ENCODE results near the gene ATP9A.
"Not testable (repeated sequence)": the region's sequence is repeated elsewhere in the genome, so short reads cannot be mapped to it uniquely, and the experiment has no call there.

The ATP9A gene

DNA sequence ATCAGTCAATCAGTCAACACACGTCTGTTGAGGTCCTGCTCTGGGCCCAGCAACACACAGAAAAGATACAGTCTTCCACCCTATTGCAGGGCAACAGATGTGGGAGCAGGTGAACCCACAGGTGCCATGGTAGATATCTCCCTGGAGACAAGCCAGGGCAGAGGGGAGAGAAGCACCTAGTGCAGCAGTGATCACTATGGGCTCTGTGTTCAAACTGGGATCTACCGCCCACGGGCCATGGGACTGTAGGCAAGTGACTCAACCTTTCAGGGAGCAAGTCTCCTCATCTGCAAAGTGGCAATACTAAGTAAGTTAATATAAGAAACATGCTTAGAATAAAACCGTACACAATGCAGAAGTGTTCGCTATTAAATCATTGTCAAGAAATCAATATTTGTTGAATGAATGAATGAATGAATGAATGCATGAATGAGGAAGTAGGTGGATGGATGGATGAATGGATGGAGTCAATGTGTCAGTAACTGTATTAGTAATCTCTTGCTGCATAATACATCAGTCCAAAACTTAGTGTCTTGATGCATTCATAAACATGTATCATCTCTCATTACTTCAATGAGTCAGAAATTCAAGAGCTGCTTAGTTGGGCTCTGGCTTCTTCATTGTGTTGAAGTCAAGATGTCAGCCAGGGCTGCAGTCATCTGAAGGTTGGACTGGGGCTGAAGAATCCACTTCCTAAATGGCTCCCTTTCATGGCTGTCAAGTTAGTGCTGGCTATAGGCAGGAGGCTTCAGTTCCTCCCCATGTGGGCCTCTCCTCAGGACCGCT lies 193.7 kb downstream of the ATP9A start:
- Histone ChIP-seq H3K4me1 (ENCODE audit: control insufficient read depth, insufficient read depth, low read length, poor library complexity, severe bottlenecking) (peaks cover 6% of the 10 kb centered on the region), H3K4me3 (ENCODE audit: extremely low read depth, insufficient read depth, low read length, poor library complexity, severe bottlenecking) (no peak overlapping the region), H3K9me3 (ENCODE audit: control insufficient read depth, low read length) (no peaks in the 10 kb centered on the region), H3K27ac (ENCODE audit: low read depth, low read length, severe bottlenecking) (no peak overlapping the region), H3K36me3 (ENCODE audit: control insufficient read depth, insufficient read depth, low read length) (no peaks in the 10 kb centered on the region)
- WGBS, 2 experiments (ENCODE audit: insufficient coverage in 2 of 2), result 87 to 100% methylated on average over 4 to 5 of the region's 6 CpGs

DNA sequence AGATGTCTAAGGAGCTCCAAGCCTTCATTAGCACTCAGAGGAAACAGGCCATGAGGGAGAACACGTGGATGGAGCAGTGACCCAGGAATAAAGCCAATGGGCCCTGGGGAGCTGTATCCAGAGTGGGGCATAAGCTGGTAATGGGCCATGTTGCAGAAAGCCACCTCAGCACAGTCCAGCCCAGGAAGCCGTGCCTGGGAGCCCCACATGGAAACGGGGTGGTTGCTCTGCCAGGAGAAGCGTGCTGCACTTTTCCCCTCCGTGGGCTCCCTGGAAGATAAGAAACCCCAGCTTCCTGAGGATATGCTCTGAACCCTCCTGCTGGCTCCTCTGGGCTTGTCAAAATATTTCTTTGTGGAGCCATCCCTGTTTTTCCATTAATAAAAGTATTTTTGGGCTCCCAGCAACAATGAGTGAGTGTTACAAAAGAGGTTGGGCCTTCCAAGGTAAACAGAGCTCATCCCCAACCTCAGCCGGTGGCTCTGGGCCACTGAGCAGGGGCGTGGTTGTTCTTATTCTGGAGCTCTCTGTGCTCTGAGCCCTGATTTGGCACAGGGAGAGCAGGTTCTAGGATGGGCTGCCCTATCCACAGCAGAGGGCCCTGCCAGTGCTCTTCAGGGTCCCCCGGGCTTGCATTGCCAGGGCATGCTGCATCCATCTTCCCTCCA lies 194.5 kb downstream of the ATP9A start:
- no peak overlapping the region for H3K4me3 ChIP-seq (ENCODE audit: extremely low read depth, insufficient read depth, low read length, poor library complexity, severe bottlenecking)
- no peaks in the 10 kb centered on the region for H3K9me3 ChIP-seq (ENCODE audit: control insufficient read depth, low read length)
- 87 to 89% methylated on average over 6 to 8 of the region's 8 CpGs for WGBS, 2 experiments (ENCODE audit: insufficient coverage in 2 of 2)

DNA sequence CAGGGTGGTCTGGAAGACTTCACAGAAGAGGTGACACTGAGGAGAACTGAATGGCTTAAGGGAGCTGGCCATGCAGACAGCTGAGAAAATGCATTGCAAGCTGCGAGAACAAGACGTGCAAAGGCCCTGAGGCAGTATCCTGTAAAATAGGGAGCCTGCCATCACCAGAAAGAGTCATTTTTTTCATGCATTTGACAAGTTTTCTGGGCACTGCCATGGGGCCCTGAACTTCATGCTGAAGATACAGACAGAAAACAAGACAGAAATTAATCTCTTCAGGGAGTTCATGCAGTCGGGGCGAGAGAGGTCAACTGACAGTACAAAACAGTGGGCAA lies 196.8 kb downstream of the ATP9A start:
- H3K27ac ChIP-seq (ENCODE audit: low read depth, low read length, severe bottlenecking), result no peak overlapping the region
- 94 to 99% methylated on average over 4 of the region's 4 CpGs for WGBS, 2 experiments (ENCODE audit: insufficient coverage in 2 of 2)
- H3K4me1 ChIP-seq (ENCODE audit: control insufficient read depth, insufficient read depth, low read length, poor library complexity, severe bottlenecking), result no peaks in the 10 kb centered on the region
- no peaks in the 10 kb centered on the region for H3K9me3 ChIP-seq (ENCODE audit: control insufficient read depth, low read length)
- H3K36me3 ChIP-seq (ENCODE audit: control insufficient read depth, insufficient read depth, low read length), result no peaks in the 10 kb centered on the region
- H3K4me3 ChIP-seq (ENCODE audit: extremely low read depth, insufficient read depth, low read length, poor library complexity, severe bottlenecking), result no peak overlapping the region

More for the DNA sequence above, 194.5 kb downstream of the ATP9A start:
- no peaks in the 10 kb centered on the region for H3K36me3 ChIP-seq (ENCODE audit: control insufficient read depth, insufficient read depth, low read length)
- peaks cover 3% of the 10 kb centered on the region for H3K4me1 ChIP-seq (ENCODE audit: control insufficient read depth, insufficient read depth, low read length, poor library complexity, severe bottlenecking)
- no peak overlapping the region for H3K27ac ChIP-seq (ENCODE audit: low read depth, low read length, severe bottlenecking)

DNA sequence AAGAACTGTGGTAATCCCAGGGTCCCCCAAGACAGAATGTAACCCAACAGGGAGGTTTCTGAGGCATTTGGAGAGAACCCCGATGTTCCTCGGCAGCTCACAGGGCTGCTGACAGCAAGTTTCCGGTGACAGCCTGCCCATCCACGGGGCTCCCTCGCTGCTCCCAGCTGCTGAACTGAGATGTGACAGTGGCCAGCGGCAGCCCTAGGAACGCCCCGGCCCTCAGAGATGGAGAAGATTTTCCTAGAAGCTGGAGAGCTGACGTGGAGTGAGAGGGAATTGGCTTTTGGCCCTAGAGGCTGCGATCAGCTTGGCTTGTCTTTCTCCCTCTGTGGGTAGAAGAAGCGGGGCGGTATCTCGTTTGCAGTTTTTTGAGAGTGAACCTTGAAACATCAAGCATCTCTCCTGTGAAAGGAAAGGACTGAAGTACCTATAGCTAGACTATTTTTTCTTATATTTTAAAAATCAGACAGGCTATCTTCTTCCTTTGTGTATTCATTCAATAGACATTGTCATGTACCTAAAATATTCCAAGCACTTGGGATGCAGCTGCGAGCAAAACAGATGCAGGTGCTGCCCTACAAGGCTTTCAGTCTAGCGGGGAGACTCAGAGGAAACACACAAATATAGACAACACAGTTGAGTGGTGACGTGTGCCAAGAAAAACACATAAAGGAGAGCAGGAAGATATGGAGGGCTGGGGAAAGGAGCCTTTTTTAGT lies 197.3 kb downstream of the ATP9A start:
- 69 to 77% methylated on average over 9 to 11 of the region's 16 CpGs for WGBS, 2 experiments (ENCODE audit: insufficient coverage in 2 of 2)
- Histone ChIP-seq H3K4me1 (ENCODE audit: control insufficient read depth, insufficient read depth, low read length, poor library complexity, severe bottlenecking) (no peaks in the 10 kb centered on the region), H3K27ac (ENCODE audit: low read depth, low read length, severe bottlenecking) (no peak overlapping the region), H3K36me3 (ENCODE audit: control insufficient read depth, insufficient read depth, low read length) (no peaks in the 10 kb centered on the region), H3K4me3 (ENCODE audit: extremely low read depth, insufficient read depth, low read length, poor library complexity, severe bottlenecking) (no peak overlapping the region), H3K9me3 (ENCODE audit: control insufficient read depth, low read length) (no peaks in the 10 kb centered on the region)

DNA sequence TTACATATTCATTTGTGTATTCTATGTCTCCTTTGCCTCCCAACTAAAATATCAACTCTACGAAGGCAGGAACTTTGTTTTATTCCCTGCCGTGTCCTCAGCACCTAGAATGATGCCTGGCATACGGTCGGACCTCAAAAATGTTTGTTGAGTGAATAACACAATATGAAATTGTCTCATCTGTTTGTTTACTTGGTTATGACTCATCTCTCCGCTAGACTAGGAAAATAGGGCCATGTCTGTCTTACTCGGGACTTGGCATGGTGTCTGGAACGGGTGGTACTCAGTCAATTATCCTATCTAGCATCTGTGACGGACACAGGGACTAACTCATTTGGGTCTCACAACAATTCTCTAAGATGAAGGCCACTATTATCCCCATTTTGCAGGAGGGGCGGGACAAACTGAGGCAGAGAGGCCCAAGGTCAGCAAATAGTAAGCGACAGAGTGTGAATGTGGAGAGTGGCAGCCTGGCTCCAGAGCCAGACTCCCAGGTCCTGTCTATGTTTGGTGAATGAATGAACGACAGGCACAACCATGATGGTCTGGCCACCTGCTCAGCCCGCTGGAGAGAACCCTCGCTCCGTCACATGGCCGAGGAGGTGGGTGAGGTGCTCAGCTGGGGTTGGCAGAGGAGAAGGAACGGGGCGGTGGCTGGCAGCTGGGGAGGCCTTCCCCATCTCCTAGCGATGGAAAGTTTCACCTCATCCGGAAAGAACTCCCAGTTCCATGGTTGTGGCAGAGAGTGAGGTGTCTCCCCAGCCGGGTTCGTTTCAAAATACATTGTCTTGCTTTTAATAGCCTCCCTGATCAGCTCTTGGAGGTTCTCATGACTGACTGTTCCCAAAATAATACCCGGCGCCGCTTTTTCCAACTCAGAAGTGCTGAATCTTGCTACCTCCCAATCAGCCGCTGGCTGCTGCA lies 198.1 kb downstream of the ATP9A start:
- Histone ChIP-seq H3K27ac (ENCODE audit: low read depth, low read length, severe bottlenecking) (no peak overlapping the region), H3K36me3 (ENCODE audit: control insufficient read depth, insufficient read depth, low read length) (no peaks in the 10 kb centered on the region), H3K4me3 (ENCODE audit: extremely low read depth, insufficient read depth, low read length, poor library complexity, severe bottlenecking) (no peak overlapping the region), H3K9me3 (ENCODE audit: control insufficient read depth, low read length) (no peaks in the 10 kb centered on the region), H3K4me1 (ENCODE audit: control insufficient read depth, insufficient read depth, low read length, poor library complexity, severe bottlenecking) (no peaks in the 10 kb centered on the region)
- WGBS, 2 experiments (ENCODE audit: insufficient coverage in 2 of 2), result 89 to 94% methylated on average over 20 to 23 of the region's 25 CpGs

DNA sequence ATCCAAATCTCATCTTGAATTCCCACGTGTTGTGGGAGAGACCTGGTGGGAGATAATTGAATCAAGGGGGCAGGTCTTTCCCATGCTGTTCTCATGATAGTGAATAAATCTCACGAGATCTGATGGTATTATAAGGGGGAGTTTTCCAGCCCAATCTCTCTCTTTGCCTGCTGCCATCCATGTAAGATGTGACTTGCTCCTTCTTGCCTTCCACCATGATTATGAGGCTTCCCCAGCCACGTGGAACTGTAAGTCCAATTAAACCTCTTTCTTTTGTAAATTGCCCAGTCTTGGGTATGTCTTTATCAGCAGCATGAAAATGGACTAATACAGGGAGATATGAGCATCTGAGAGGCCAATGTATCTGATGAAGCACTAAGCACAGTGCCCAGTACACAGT lies 199.7 kb downstream of the ATP9A start:
- not testable (repeated sequence) for H3K4me3 ChIP-seq (ENCODE audit: extremely low read depth, insufficient read depth, low read length, poor library complexity, severe bottlenecking); H3K27ac ChIP-seq (ENCODE audit: low read depth, low read length, severe bottlenecking); H3K9me3 ChIP-seq (ENCODE audit: control insufficient read depth, low read length); H3K4me1 ChIP-seq (ENCODE audit: control insufficient read depth, insufficient read depth, low read length, poor library complexity, severe bottlenecking); H3K36me3 ChIP-seq (ENCODE audit: control insufficient read depth, insufficient read depth, low read length)
- WGBS, 2 experiments (ENCODE audit: insufficient coverage in 2 of 2), result 88% methylated on average over 1 of the region's 3 CpGs; no CpG with 5 or more reads in 1 of the 2 experiments

DNA sequence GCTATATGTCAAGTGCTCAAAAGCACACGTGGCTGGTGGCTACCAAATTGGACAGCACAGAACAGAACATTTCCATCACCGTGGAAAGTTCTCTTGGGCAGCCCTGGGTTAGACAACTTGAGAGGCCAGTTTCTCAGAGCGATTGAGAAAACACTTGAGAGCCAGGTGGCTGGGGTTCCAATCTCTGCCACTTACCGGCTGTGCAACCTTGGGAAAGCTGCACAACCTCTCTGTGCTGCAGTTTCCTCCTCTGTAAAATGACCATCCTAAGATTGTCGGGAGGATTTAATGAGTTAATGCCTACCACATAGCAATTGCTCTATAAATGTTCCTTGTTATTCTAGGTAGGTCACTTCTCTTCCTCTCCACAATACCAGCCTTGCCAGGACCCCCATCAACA lies 200.6 kb downstream of the ATP9A start:
- WGBS, 2 experiments (ENCODE audit: insufficient coverage in 2 of 2), result 88 to 89% methylated on average over 4 of the region's 5 CpGs
- peaks cover 9% of the 10 kb centered on the region for H3K4me1 ChIP-seq (ENCODE audit: control insufficient read depth, insufficient read depth, low read length, poor library complexity, severe bottlenecking)
- no peaks in the 10 kb centered on the region for H3K36me3 ChIP-seq (ENCODE audit: control insufficient read depth, insufficient read depth, low read length)
- no peak overlapping the region for H3K4me3 ChIP-seq (ENCODE audit: extremely low read depth, insufficient read depth, low read length, poor library complexity, severe bottlenecking)
- H3K9me3 ChIP-seq (ENCODE audit: control insufficient read depth, low read length), result no peaks in the 10 kb centered on the region
- no peak overlapping the region for H3K27ac ChIP-seq (ENCODE audit: low read depth, low read length, severe bottlenecking)

DNA sequence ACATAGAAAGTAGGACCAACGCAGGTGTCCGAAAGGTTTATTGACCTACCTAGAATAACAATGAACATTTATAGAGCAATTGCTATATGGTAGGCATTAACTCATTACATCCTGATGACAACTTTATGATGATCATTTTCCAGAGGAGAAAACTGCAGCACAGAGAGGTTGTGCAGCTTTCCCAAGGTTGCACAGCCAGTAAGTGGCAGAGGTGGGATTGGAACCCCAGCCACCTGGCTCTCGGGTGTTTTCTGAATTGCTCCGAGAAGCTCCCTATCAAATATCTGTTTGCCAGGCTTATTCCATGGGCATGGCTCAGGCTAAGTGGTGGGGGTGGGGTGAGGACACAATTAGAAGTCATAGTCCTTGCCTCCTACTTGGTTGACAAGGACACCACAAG lies 201.6 kb downstream of the ATP9A start:
- no peak overlapping the region for H3K27ac ChIP-seq (ENCODE audit: low read depth, low read length, severe bottlenecking)
- WGBS, 2 experiments (ENCODE audit: insufficient coverage in 2 of 2), result 60 to 80% methylated on average over 1 of the region's 4 CpGs
- peaks cover 9% of the 10 kb centered on the region for H3K4me1 ChIP-seq (ENCODE audit: control insufficient read depth, insufficient read depth, low read length, poor library complexity, severe bottlenecking)
- H3K4me3 ChIP-seq (ENCODE audit: extremely low read depth, insufficient read depth, low read length, poor library complexity, severe bottlenecking), result no peak overlapping the region
- no peaks in the 10 kb centered on the region for H3K9me3 ChIP-seq (ENCODE audit: control insufficient read depth, low read length)
- H3K36me3 ChIP-seq (ENCODE audit: control insufficient read depth, insufficient read depth, low read length), result no peaks in the 10 kb centered on the region

DNA sequence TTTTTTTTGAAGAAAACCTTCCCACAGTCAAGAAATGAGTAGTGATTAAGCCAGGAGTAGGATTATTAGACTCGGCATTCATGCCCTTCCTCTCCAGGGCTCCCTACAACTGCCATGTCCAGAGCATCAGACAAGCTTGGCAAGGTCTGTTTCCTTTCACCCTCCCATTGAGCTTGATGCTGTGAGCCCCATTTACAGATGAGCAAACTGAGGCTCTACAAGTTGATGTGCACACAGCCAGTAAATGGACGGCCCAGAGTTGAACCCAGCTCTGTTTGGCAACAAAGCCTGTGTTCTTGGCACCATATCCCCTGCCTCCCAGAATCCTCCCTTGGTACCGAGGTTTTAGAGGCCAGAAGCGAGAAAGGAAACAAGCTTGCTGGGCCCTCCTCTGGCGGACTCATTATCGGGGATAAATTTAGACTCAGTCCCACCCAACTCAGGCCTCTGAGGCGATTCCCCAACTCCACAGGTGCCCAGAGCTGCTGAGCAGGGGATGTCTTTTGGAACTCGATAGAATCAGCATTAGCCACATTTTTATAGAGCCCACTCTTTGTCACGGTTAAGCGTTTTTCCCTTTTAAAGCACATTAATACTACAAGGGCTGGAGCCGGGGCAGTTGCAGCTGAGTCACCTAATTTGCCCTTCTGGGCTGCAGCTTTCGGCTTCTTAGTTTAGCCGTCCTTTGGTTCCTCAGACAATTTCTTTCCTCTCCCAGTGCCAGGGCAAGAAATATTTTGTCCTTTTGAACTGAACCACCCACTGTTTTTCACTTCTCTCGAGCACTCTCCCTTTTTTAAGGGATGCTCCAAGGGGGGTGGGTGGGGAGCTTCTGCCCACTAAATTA lies 202.7 kb downstream of the ATP9A start:
- no peak overlapping the region for H3K27ac ChIP-seq (ENCODE audit: low read depth, low read length, severe bottlenecking)
- H3K9me3 ChIP-seq (ENCODE audit: control insufficient read depth, low read length), result no peaks in the 10 kb centered on the region
- 81 to 82% methylated on average over 12 of the region's 14 CpGs for WGBS, 2 experiments (ENCODE audit: insufficient coverage in 2 of 2)
- H3K36me3 ChIP-seq (ENCODE audit: control insufficient read depth, insufficient read depth, low read length), result no peaks in the 10 kb centered on the region
- H3K4me1 ChIP-seq (ENCODE audit: control insufficient read depth, insufficient read depth, low read length, poor library complexity, severe bottlenecking), result peaks cover 16% of the 10 kb centered on the region
- H3K4me3 ChIP-seq (ENCODE audit: extremely low read depth, insufficient read depth, low read length, poor library complexity, severe bottlenecking), result no peak overlapping the region
